HG02938 (cell line): ENCODE data around the gene DSG3.

Source experiments
- ATAC-seq: cut with Tn5 transposase; IDR thresholded peaks from one replicate; pipeline ENCODE4 v1.9.1; 2021; ENCODE audit warnings: mild to moderate bottlenecking, moderate library complexity; ENCODE audit not compliant: unreplicated experiment

Gene DSG3

GRCh38 chr18:31511098-31511497 is 63.6 kb downstream of the DSG3 start:
- no peak for ATAC-seq

GRCh38 chr18:31512203-31512764 is 64.7 kb downstream of the DSG3 start:
- no peak for ATAC-seq

- ATAC-seq, result no peak
These were observed 65.8 kb downstream of the DSG3 start for GRCh38 chr18:31513189-31513935.

GRCh38 chr18:31516437-31516836 is 68.9 kb downstream of the DSG3 start:
- ATAC-seq, result no peak

GRCh38 chr18:31526374-31526773 is 78.8 kb downstream of the DSG3 start:
- no peak for ATAC-seq
